T-cell (primary cell): ENCODE data around the gene CELF1. TPM values are rescaled to one million over a fixed set of nuclear protein-coding genes. Genes with fewer than 3 reads are reported as not detected.

Source experiments
- ATAC-seq, 4 experiments: fragments of 200-7000 bp in 3 of 4; fragments of 150-1000 bp in 1 of 4; cut with Tn5 transposase; replicated peaks in 1 of 4; 1 replicate in 3 of 4; 2 replicates in 1 of 4; pipeline ENCODE4 v1.10.0; 2021; ENCODE audit warnings: moderate library complexity in 3 of 4, mild to moderate bottlenecking in 2 of 4, moderate number of reproducible peaks in 1 of 4
- CTCF ChIA-PET, 2 donors: fragments of 300-600 bp; sonication (Branson Sonifier 250); formaldehyde crosslinking; loops; one replicate each; lab custom pipeline; 2022; ENCODE audit warnings: antibody characterized with exemption in 2 of 2; lab: Charles Lee
- POLR2A ChIA-PET, 2 donors: fragments of 300-600 bp; sonication (Branson Sonifier 250); formaldehyde crosslinking; loops; one replicate each; lab custom pipeline; 2022; ENCODE audit warnings: antibody characterized with exemption in 2 of 2; lab: Charles Lee
- DNase-seq, 35 experiments: peaks; one replicate each; pipeline versions ENCODE4 v3.0.0 to v3.0.0-alpha.2; 2013 to 2023
- H3K27ac ChIP-seq: one replicate; pipeline ENCODE4 v1.5.1; 2013; ENCODE audit warnings: low read length
- H3K27me3 ChIP-seq, 2 experiments: replicated peaks in 1 of 2; 1 replicate in 1 of 2; 2 replicates in 1 of 2; pipeline versions ENCODE4 v1.6.1 to v1.7.0; 2013; ENCODE audit warnings: low read length in 1 of 2, mixed read lengths in 1 of 2; ENCODE audit not compliant: control insufficient read depth in 2 of 2, insufficient read depth in 2 of 2; ENCODE audit errors: extremely low read depth in 1 of 2
- H3K36me3 ChIP-seq, 2 donors: 1 replicate in 1 of 2; 2 replicates in 1 of 2; pipeline versions ENCODE4 v1.6.1 to v1.7.0; 2013; ENCODE audit warnings: low read length in 1 of 2; ENCODE audit not compliant: control insufficient read depth in 2 of 2, insufficient read depth in 1 of 2; ENCODE audit errors: extremely low read depth in 1 of 2
- H3K4me1 ChIP-seq, 2 experiments: 1 replicate in 1 of 2; 2 replicates in 1 of 2; pipeline versions ENCODE4 v1.6.1 to v1.7.0; 2013; ENCODE audit warnings: low read length in 2 of 2, mixed read lengths in 1 of 2; ENCODE audit not compliant: insufficient read depth in 2 of 2, control insufficient read depth in 1 of 2; ENCODE audit errors: extremely low read depth in 1 of 2
- H3K4me3 ChIP-seq, 2 donors: 1 replicate in 1 of 2; 2 replicates in 1 of 2; pipeline versions ENCODE4 v1.5.1 to v1.7.0; 2013; ENCODE audit warnings: mild to moderate bottlenecking in 2 of 2, low read length in 1 of 2, moderate library complexity in 1 of 2; ENCODE audit not compliant: control insufficient read depth in 1 of 2; ENCODE audit errors: extremely low read depth in 1 of 2
- H3K9me3 ChIP-seq: 2 replicates; pipeline ENCODE4 v1.7.0; 2013
- H3K27ac Mint-ChIP-seq, 2 donors: one replicate each; pipeline ENCODE4 v1.8.0; 2020 to 2021; ENCODE audit warnings: mild to moderate bottlenecking in 2 of 2, mixed read lengths in 2 of 2
- H3K27me3 Mint-ChIP-seq, 2 donors: one replicate each; pipeline ENCODE4 v1.8.0; 2021 to 2022; ENCODE audit warnings: mixed read lengths in 2 of 2
- H3K36me3 Mint-ChIP-seq: one replicate; pipeline ENCODE4 v1.8.0; 2021; ENCODE audit warnings: mixed read lengths
- H3K4me1 Mint-ChIP-seq, 3 donors: one replicate each; pipeline ENCODE4 v1.8.0; 2020 to 2022; ENCODE audit warnings: mixed read lengths in 3 of 3, mild to moderate bottlenecking in 1 of 3
- H3K4me3 Mint-ChIP-seq, 3 donors: one replicate each; pipeline ENCODE4 v1.8.0; 2020 to 2022; ENCODE audit warnings: mild to moderate bottlenecking in 3 of 3, mixed read lengths in 3 of 3, moderate library complexity in 3 of 3
- H3K9me3 Mint-ChIP-seq, 3 donors: one replicate each; pipeline ENCODE4 v1.8.0; 2020 to 2022; ENCODE audit warnings: mixed read lengths in 3 of 3
- WGBS: methylation state at CpG from one replicate; pipeline ENCODE4 v1.1.5; 2013; ENCODE audit warnings: missing lambda C conversion rate; ENCODE audit not compliant: insufficient coverage; 5-methylcytosine and 5-hydroxymethylcytosine counted together
- total RNA-seq, 35 experiments: library from RNA in 6 of 35; stranded (reverse) in 6 of 35; fragments of 120-200 nt in 1 of 35; gene quantifications; one replicate each; pipeline versions ENCODE4 v1.2.1 to v1.2.4 and lab custom pipeline; 2013 to 2026

The CELF1 gene
- total RNA-seq, 5 donors from 2014 or later (not counting 1 experiment from before 2014, with no cell fraction given) = 109 to 124 (median 123) TPM

DNA sequence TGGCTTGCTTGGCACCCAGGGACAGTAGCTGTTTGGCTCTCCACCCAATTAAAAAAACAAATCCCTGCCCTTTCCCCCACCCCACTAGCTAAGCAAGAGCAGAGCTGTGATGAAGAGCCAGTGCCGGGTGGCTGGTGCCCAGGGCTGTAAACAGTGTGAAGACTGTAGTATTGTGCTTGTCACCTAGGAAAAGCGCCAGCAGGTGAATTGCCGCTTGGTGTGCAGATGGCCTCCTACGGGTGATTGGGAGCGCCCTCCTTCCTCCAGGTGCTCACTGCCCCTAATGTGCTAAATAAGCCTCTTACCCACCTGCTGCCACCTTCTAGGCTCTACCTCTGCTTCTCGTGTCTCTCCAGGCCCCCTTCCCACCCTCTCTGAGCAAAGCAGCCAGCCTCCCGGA lies 85.6 kb downstream of the CELF1 start:
- DNase-seq (no peak), ATAC-seq (no peak)
- CTCF ChIA-PET = interaction anchor here in 1 of 2 donors (1.4 kb wide), 1 partner anchor 13 kb away, joined by 5 read pairs; no protein-coding TSS in a partner anchor
- no peak overlapping the region for H3K4me3 Mint-ChIP-seq
- H3K4me3 ChIP-seq = no peak overlapping the region
- H3K9me3 Mint-ChIP-seq = no peaks in the 10 kb centered on the region
- peaks cover 24 to 76% of the 10 kb centered on the region in 2 donors for H3K36me3 ChIP-seq
- 94% methylated on average over 3 of the region's 7 CpGs for WGBS
- peaks cover 0 to 7% of the 10 kb centered on the region in 2 experiments for H3K4me1 ChIP-seq
- peak overlapping the region in 1 of 2 donors; percentile 11 for H3K27ac Mint-ChIP-seq
- H3K27me3 Mint-ChIP-seq = no peaks in the 10 kb centered on the region
- POLR2A ChIA-PET = no interaction called here
- H3K27me3 ChIP-seq = no peaks in the 10 kb centered on the region
- H3K9me3 ChIP-seq = no peaks in the 10 kb centered on the region
- no peak overlapping the region for H3K27ac ChIP-seq
- H3K4me1 Mint-ChIP-seq = peaks cover 4 to 11% (median 6%) of the 10 kb centered on the region in 3 donors
- peaks cover 37% of the 10 kb centered on the region for H3K36me3 Mint-ChIP-seq

DNA sequence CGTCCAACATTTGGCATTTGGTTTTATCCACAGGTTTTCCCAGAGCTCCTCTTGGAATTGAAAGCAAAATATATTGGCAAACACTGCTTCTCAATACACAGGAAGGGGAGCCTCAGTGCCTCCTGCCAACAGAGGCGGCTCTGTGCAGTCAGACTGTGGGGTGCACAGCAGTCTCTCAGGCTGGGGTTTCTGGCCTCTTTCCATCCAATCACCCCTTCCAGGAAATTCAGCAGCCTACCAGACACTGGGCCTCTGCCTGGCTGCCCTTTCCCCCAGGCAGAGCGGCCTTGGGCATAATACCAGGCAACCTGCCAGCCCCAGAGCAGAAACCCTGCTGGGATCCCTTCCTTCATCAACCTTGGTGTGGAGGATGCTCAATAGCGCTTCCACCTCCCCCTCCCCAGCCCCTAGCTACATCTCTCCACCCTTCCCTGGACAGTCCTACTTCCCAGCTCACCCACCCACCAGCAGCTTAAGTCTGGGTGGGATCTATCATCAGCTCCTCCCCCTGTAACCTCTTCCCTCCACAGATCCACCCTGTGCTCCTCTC lies 86.2 kb downstream of the CELF1 start:
- H3K4me3 ChIP-seq = no peak overlapping the region
- H3K36me3 Mint-ChIP-seq = peaks cover 38% of the 10 kb centered on the region

DNA sequence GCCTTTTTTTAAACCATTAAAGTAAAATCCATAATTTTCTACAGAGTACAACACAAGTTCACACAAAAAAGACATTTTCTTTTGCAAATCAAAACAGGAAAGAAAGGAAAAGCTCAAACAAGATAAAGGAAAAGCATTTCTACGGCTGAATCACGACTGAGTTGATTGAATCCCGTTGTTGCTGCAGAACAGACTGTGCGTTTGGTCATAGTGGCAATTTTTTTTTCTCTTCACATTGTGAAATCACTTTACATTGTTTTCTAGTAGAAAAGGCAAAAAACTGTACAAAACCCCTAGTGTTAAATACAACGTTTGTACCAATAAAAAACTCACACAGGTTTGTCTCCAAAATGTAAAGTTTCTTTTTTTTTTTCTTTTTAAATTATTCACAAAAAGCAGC lies 86.7 kb downstream of the CELF1 start:
- CTCF ChIA-PET = interaction anchor here in 1 of 2 donors (0.5 to 1.4 kb wide), 2 partner anchors 9 to 12 kb away, joined by 3 to 5 read pairs; no protein-coding TSS in a partner anchor
- Histone ChIP-seq H3K27ac (no peak overlapping the region), H3K4me1 (peaks cover 0 to 7% of the 10 kb centered on the region in 2 experiments), H3K36me3 (peaks cover 16 to 65% of the 10 kb centered on the region in 2 donors), H3K9me3 (no peaks in the 10 kb centered on the region), H3K27me3 (no peaks in the 10 kb centered on the region), H3K4me3 (no peak overlapping the region)
- 100% methylated on average over 1 of the region's 5 CpGs for WGBS
- POLR2A ChIA-PET = no interaction called here
- DNase-seq (no peak), ATAC-seq (no peak)
- peaks cover 34% of the 10 kb centered on the region for H3K36me3 Mint-ChIP-seq
- H3K4me3 Mint-ChIP-seq = no peak overlapping the region
- H3K4me1 Mint-ChIP-seq = peaks cover 4 to 11% (median 6%) of the 10 kb centered on the region in 3 donors
- no peak overlapping the region for H3K27ac Mint-ChIP-seq
- H3K9me3 Mint-ChIP-seq = no peaks in the 10 kb centered on the region
- no peaks in the 10 kb centered on the region for H3K27me3 Mint-ChIP-seq

More for the DNA sequence above, 86.2 kb downstream of the CELF1 start:
- no peaks in the 10 kb centered on the region for H3K9me3 ChIP-seq
- POLR2A ChIA-PET = no interaction called here
- H3K4me1 Mint-ChIP-seq = peaks cover 4 to 11% (median 6%) of the 10 kb centered on the region in 3 donors
- WGBS = 95% methylated on average over 2 of the region's 4 CpGs
- H3K27ac Mint-ChIP-seq = peak overlapping the region in 1 of 2 donors; percentile 11
- DNase-seq = no peak
- H3K36me3 ChIP-seq = peaks cover 18 to 70% of the 10 kb centered on the region in 2 donors
- peaks cover 0 to 7% of the 10 kb centered on the region in 2 experiments for H3K4me1 ChIP-seq
- H3K9me3 Mint-ChIP-seq = no peaks in the 10 kb centered on the region
- no peak overlapping the region for H3K27ac ChIP-seq
- no peak overlapping the region for H3K4me3 Mint-ChIP-seq
- ATAC-seq = no peak
- CTCF ChIA-PET = interaction anchor here in 1 of 2 donors (1.4 kb wide), 1 partner anchor 12 kb away, joined by 5 read pairs; no protein-coding TSS in a partner anchor
- H3K27me3 ChIP-seq = no peaks in the 10 kb centered on the region
- no peaks in the 10 kb centered on the region for H3K27me3 Mint-ChIP-seq

DNA sequence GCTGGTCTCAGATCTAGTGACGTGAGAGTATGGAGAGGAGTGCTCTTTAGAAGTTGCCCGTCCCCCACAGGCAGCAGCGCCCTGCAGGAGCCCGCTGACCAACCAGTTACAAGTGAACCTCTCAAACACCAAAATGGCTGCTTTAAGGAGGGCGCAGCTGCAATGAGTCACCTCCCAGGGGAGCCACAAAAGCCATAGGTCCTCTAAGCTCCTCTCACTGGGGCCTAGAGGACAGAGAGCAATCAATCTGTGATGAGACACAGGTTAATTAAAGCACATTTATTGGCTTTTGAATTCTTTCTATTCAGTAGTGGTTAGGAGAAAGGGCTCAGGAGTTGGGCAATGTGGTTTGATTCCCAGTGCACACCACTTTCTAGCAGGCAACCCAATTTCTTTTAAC lies 88.4 kb downstream of the CELF1 start:
- H3K27ac Mint-ChIP-seq = no peak overlapping the region
- CTCF ChIA-PET = no interaction called here

DNA sequence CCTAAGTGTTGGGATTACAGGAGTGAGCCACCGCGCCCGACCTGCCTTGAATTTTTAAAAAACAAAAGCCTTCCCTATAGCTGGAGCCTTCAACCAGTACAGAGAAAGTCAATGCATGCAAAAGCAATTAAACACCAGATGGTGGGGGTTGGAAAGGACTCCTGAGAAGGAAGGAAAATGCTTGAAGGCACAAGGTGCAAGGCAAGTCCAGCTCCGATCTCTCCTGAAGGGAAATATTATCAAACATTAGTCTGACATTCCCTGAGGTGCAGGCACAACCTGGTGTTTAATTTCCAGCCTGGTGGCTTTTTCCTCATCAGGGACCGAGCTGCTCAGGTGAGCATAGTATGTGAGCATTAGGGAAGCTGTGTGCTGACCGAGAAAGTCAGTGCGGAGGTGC lies 91.1 kb downstream of the CELF1 start:
- no peak overlapping the region for H3K4me3 Mint-ChIP-seq
- ATAC-seq (no peak), DNase-seq (no peak)
- WGBS = 93% methylated on average over 2 of the region's 7 CpGs
- H3K36me3 ChIP-seq = peaks cover 10 to 25% of the 10 kb centered on the region in 2 donors
- no peaks in the 10 kb centered on the region for H3K9me3 Mint-ChIP-seq
- POLR2A ChIA-PET = no interaction called here
- no peaks in the 10 kb centered on the region for H3K4me1 ChIP-seq
- H3K9me3 ChIP-seq = no peaks in the 10 kb centered on the region
- no peak overlapping the region for H3K4me3 ChIP-seq
- H3K36me3 Mint-ChIP-seq = peaks cover 14% of the 10 kb centered on the region
- H3K27ac ChIP-seq = no peak overlapping the region
- CTCF ChIA-PET = no interaction called here
- H3K27ac Mint-ChIP-seq = peak overlapping the region in 1 of 2 donors; percentile 4
- no peaks in the 10 kb centered on the region for H3K27me3 Mint-ChIP-seq
- H3K4me1 Mint-ChIP-seq = peaks cover 0 to 6% (median 0%) of the 10 kb centered on the region in 3 donors
- no peaks in the 10 kb centered on the region for H3K27me3 ChIP-seq

More for the DNA sequence above, 88.4 kb downstream of the CELF1 start:
- no peaks in the 10 kb centered on the region for H3K9me3 ChIP-seq
- no peak overlapping the region for H3K27ac ChIP-seq
- no peaks in the 10 kb centered on the region for H3K27me3 ChIP-seq
- Mint-ChIP-seq H3K27me3 (no peaks in the 10 kb centered on the region), H3K36me3 (peaks cover 28% of the 10 kb centered on the region), H3K9me3 (no peaks in the 10 kb centered on the region), H3K4me1 (peaks cover 0 to 9% (median 8%) of the 10 kb centered on the region in 3 donors), H3K4me3 (no peak overlapping the region)
- DNase-seq (no peak), ATAC-seq (no peak)
- H3K36me3 ChIP-seq = peaks cover 16 to 48% of the 10 kb centered on the region in 2 donors
- WGBS = no CpG with 5 or more reads among the region's 5 CpGs
- no peak overlapping the region for H3K4me3 ChIP-seq
- peaks cover 0 to 7% of the 10 kb centered on the region in 2 experiments for H3K4me1 ChIP-seq
- POLR2A ChIA-PET = no interaction called here

DNA sequence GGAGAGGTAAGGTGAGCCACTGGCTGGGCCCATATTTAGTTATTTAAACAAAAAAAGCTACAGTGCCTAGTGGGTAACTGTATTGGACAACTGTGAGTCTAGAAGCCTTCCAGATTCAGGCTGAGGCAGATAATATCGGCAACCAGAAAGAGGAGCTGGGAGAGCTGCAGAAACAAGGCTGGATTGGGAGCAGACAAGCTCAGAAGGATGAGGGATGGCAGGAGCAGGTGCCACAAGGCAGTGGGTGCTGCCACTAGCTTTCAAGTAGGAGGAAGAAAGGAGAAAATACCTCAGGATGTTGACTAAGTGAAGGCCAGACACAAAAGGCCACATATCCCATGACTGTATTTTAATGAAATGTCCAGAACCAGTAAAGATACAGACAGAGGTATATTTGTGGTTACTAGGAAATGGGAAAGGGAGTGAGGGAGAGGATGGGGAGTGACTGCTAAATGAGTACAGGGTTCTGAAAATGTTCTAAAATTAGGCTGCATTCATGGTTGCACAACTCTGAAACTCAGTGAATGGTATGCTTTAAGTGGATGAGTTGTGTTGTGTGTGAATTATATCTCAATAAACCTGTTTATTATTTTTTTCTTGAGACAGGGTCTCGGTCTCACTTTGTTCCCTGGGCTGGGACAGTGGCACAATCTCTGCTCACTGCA lies 92.2 kb downstream of the CELF1 start:
- Mint-ChIP-seq H3K27me3 (no peaks in the 10 kb centered on the region), H3K4me3 (no peak overlapping the region), H3K4me1 (peaks cover 0 to 6% (median 0%) of the 10 kb centered on the region in 3 donors), H3K9me3 (no peaks in the 10 kb centered on the region), H3K36me3 (peaks cover 13% of the 10 kb centered on the region), H3K27ac (peak overlapping the region in 1 of 2 donors; percentile 68)
- DNase-seq (no peak), ATAC-seq (no peak)
- no peaks in the 10 kb centered on the region for H3K27me3 ChIP-seq
- H3K4me3 ChIP-seq = no peak overlapping the region
- ChIA-PET POLR2A (no interaction called here), CTCF (no interaction called here)
- WGBS = 90% methylated on average over 1 of the region's 2 CpGs
- no peaks in the 10 kb centered on the region for H3K4me1 ChIP-seq
- peaks cover 8 to 16% of the 10 kb centered on the region in 2 donors for H3K36me3 ChIP-seq
- H3K9me3 ChIP-seq = no peaks in the 10 kb centered on the region
- no peak overlapping the region for H3K27ac ChIP-seq
